HG02884 (cell line): ENCODE results near the gene MRPL36.
"Not testable (repeated sequence)": the region's sequence is repeated elsewhere in the genome, so short reads cannot be mapped to it uniquely, and the experiment has no call there.

ENCODE experiments used
- ATAC-seq: cut with Tn5 transposase; IDR thresholded peaks from one replicate; pipeline ENCODE4 v1.9.1; 2021; ENCODE audit warnings: mild to moderate bottlenecking, moderate library complexity; ENCODE audit not compliant: unreplicated experiment

Gene MRPL36

GRCh38 chr5:1832511-1833250, 33.0 kb upstream of the MRPL36 start:
- no peak for ATAC-seq

- no peak for ATAC-seq
Measured at GRCh38 chr5:1831677-1832313, 32.2 kb upstream of the MRPL36 start.

- no peak for ATAC-seq
Measured at GRCh38 chr5:1831257-1831656, 31.6 kb upstream of the MRPL36 start.

- ATAC-seq, result no peak
Measured at GRCh38 chr5:1830571-1831228, 31.1 kb upstream of the MRPL36 start.

GRCh38 chr5:1827886-1828397, 28.3 kb upstream of the MRPL36 start:
- no peak for ATAC-seq

GRCh38 chr5:1827025-1827885, 27.6 kb upstream of the MRPL36 start:
- ATAC-seq, result no peak

GRCh38 chr5:1826235-1826980, 26.8 kb upstream of the MRPL36 start:
- ATAC-seq, result no peak

GRCh38 chr5:1824903-1825841, 25.5 kb upstream of the MRPL36 start:
- no peak for ATAC-seq

GRCh38 chr5:1824109-1824821, 24.6 kb upstream of the MRPL36 start:
- no peak for ATAC-seq

GRCh38 chr5:1823381-1824034, 23.9 kb upstream of the MRPL36 start:
- ATAC-seq, result no peak

GRCh38 chr5:1821862-1822261, 22.2 kb upstream of the MRPL36 start:
- ATAC-seq, result no peak

GRCh38 chr5:1820926-1821325, 21.3 kb upstream of the MRPL36 start:
- no peak for ATAC-seq

- no peak for ATAC-seq
Measured at GRCh38 chr5:1820381-1820780, 20.7 kb upstream of the MRPL36 start.

- no peak for ATAC-seq
Measured at GRCh38 chr5:1819458-1819857, 19.8 kb upstream of the MRPL36 start.

- no peak for ATAC-seq
Measured at GRCh38 chr5:1818784-1819183, 19.1 kb upstream of the MRPL36 start.

GRCh38 chr5:1817261-1818043, 17.8 kb upstream of the MRPL36 start:
- ATAC-seq, result no peak

GRCh38 chr5:1816495-1817089, 17.0 kb upstream of the MRPL36 start:
- ATAC-seq, result not testable (repeated sequence)
